NCI-H1417 treated with DMSO at 0.1 percent for 48 hours (cell line): ENCODE data around the gene REXO1.

Experiments
- DNase-seq: peaks from one replicate; lab custom pipeline; 2025; lab: John Stamatoyannopoulos, UW

Gene REXO1

GRCh38 chr19:1766800-1767352 lies 81.4 kb downstream of the REXO1 start:
- no peak for DNase-seq

DNA sequence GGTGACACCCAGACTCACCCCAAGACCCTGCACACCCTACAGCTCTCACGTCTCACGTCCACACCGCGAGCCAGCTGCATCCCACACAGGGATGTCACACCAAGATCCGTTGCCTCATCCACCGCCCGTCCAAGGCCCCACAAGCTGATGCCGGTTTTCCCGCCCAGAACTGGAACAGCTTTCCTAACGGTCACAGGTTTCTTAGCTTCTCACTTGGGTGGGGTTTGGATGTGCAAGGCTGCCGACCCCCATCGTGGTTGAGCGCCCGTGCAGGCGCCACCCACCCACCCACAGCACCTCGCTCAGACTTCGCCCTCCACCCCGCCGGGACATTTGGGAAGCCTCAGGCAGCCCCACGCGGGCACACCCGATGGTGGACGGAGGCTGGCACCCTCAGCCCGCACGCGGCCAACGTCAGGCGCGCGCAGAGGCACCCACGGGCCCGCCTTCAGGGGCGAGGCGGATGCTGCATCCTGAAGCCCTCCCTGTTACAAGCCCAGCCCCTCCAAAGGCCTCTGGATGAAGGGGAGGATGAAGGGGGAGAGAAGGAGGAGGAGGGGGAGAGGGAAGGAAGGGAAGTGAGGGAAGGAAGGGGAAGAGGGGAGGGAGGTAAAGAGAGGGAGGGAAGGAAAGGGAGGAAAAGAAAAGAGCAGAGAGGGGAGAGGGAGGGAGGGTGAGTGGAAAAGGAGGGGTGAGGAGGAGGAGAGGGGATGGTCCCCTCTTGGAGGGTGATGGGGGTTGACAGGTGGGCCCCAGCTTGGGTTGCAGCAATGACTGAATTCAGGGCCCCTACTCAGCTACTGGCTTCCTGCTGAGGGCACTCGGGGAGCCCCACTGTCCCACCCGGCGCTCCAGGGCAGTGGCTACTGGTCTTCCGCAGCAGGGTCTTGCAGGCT lies 82.1 kb downstream of the REXO1 start:
- DNase-seq = no peak
